Measurements from ENCODE around the gene RB1.

RB1 gene

GRCh38 chr13:48318821-48319511, 15.4 kb downstream of the RB1 start:
- TF ChIP-seq CTCF (IDR thresholded peaks at IDR 0.05; ENCODE audit: low read depth, low read length) (no peak), POLR2A (IDR thresholded peaks at IDR 0.05; ENCODE audit: extremely low read depth, insufficient read length) (no peak), MAX (IDR thresholded peaks at IDR 0.05; ENCODE audit: low read depth, low read length) (no peak), MYC (IDR thresholded peaks at IDR 0.05; ENCODE audit: low read depth, low read length) (no peak)
- H3K4me3 ChIP-seq (ENCODE audit: low read depth, low read length) = no peak overlapping the region
- no peak for DNase-seq (ENCODE audit: low read depth)

GRCh38 chr13:48319531-48320398, 16.2 kb downstream of the RB1 start:
- TF ChIP-seq CTCF (IDR thresholded peaks at IDR 0.05; ENCODE audit: low read depth, low read length) (no peak), MAX (IDR thresholded peaks at IDR 0.05; ENCODE audit: low read depth, low read length) (no peak), POLR2A (IDR thresholded peaks at IDR 0.05; ENCODE audit: extremely low read depth, insufficient read length) (no peak), MYC (IDR thresholded peaks at IDR 0.05; ENCODE audit: low read depth, low read length) (no peak)
- no peak for DNase-seq (ENCODE audit: low read depth)
- H3K4me3 ChIP-seq (ENCODE audit: low read depth, low read length) = no peak overlapping the region

- no peak overlapping the region for H3K4me3 ChIP-seq (ENCODE audit: low read depth, low read length)
- DNase-seq (ENCODE audit: low read depth) = no peak
- TF ChIP-seq CTCF (IDR thresholded peaks at IDR 0.05; ENCODE audit: low read depth, low read length) (no peak), POLR2A (IDR thresholded peaks at IDR 0.05; ENCODE audit: extremely low read depth, insufficient read length) (no peak), MYC (IDR thresholded peaks at IDR 0.05; ENCODE audit: low read depth, low read length) (no peak), MAX (IDR thresholded peaks at IDR 0.05; ENCODE audit: low read depth, low read length) (no peak)
Measured at GRCh38 chr13:48320399-48320790, 16.8 kb downstream of the RB1 start.

GRCh38 chr13:48320891-48321510, 17.4 kb downstream of the RB1 start:
- no peak overlapping the region for H3K4me3 ChIP-seq (ENCODE audit: low read depth, low read length)
- TF ChIP-seq POLR2A (IDR thresholded peaks at IDR 0.05; ENCODE audit: extremely low read depth, insufficient read length) (no peak), MYC (IDR thresholded peaks at IDR 0.05; ENCODE audit: low read depth, low read length) (no peak), MAX (IDR thresholded peaks at IDR 0.05; ENCODE audit: low read depth, low read length) (no peak), CTCF (IDR thresholded peaks at IDR 0.05; ENCODE audit: low read depth, low read length) (no peak)
- DNase-seq (ENCODE audit: low read depth) = no peak

GRCh38 chr13:48322294-48322693, 18.7 kb downstream of the RB1 start:
- TF ChIP-seq MAX (IDR thresholded peaks at IDR 0.05; ENCODE audit: low read depth, low read length) = no peak
- no peak for TF ChIP-seq MYC (IDR thresholded peaks at IDR 0.05; ENCODE audit: low read depth, low read length)
- no peak for TF ChIP-seq CTCF (IDR thresholded peaks at IDR 0.05; ENCODE audit: low read depth, low read length)
- TF ChIP-seq POLR2A (IDR thresholded peaks at IDR 0.05; ENCODE audit: extremely low read depth, insufficient read length) = no peak
- DNase-seq (ENCODE audit: low read depth) = no peak
- no peak overlapping the region for H3K4me3 ChIP-seq (ENCODE audit: low read depth, low read length)
